Posterior vena cava (tissue), 2 donors: ENCODE results near the gene CASP3. TPM values are rescaled to one million over a fixed set of nuclear protein-coding genes. Genes with fewer than 3 reads are reported as not detected.

ENCODE experiments used
- total RNA-seq, 2 donors: library from RNA; stranded (reverse); fragmentation: NEBNext Ultra II Directional; extraction: Animal tissue kit (Norgen Biotek cat#: 25700); gene quantifications; one replicate each; pipeline ENCODE4 v1.2.1, GENCODE V29; 2021
- donor health status: DM: yes; HTN: yes; CAD: no.
- donor health status: DM: yes; HTN: yes; CAD: no.

Gene CASP3
- total RNA-seq, 2 donors from 2014 or later = 16.8 to 17.1 TPM

Other genes with a start within 250 kb of the CASP3 start
- 10 to 100 TPM; 25.1 to 29.4 TPM for gene IRF2, start 174.9 kb downstream of the CASP3 start, total RNA-seq
- gene PRIMPOL, start 291 bp upstream of the CASP3 start, total RNA-seq = 10 to 100 TPM; 18.1 to 18.8 TPM
- gene CENPU, start 84.6 kb upstream of the CASP3 start, total RNA-seq = 1 to 10 TPM in 1 of 2 donors, under 1 TPM in 1; 0.83 to 1.4 TPM
- gene ACSL1, start 176.5 kb upstream of the CASP3 start, total RNA-seq = 10 to 100 TPM; 92.4 to 95.4 TPM